Skin of body (tissue), 2 donors: ENCODE results near the gene TAF15. TPM values are rescaled to one million over a fixed set of nuclear protein-coding genes. Genes with fewer than 3 reads are reported as not detected.

Experiments used
- small RNA-seq: library from RNA; depleted of rRNA; stranded (forward); fragments of <200 nt; gene quantifications from one replicate; pipeline ENCODE3, GENCODE V24; 2014; ENCODE audit warnings: low replicate concordance
- total RNA-seq: library from RNA; depleted of rRNA; stranded (reverse); fragments of >200 nt; gene quantifications from one replicate; pipeline ENCODE4 v1.2.3, GENCODE V29; 2014

TAF15 gene
- total RNA-seq, 1 donor from 2014 or later = 85.4 TPM

Small RNA genes within 50 kb of the gene (small RNA-seq; reads per million reads assigned to genes)
- gene RF00100 = 583 reads per million, percentile 98 among the genes with 10 or more reads in this experiment

Other genes with a start within 250 kb of the TAF15 start
- 1.6 TPM for gene SLFN14, start 248.7 kb upstream of the TAF15 start, total RNA-seq
- gene PEX12, start 230.9 kb upstream of the TAF15 start, total RNA-seq = 3.0 TPM
- 52.1 TPM for gene AP2B1, start 222.2 kb upstream of the TAF15 start, total RNA-seq
- 0.49 TPM for gene RASL10B, start 77.8 kb upstream of the TAF15 start, total RNA-seq
- gene GAS2L2, start 56.2 kb upstream of the TAF15 start, total RNA-seq = not detected
- gene C17orf50, start 48.6 kb upstream of the TAF15 start, total RNA-seq = not detected
- 6.1 TPM for gene MMP28, start 13.8 kb upstream of the TAF15 start, total RNA-seq
- gene HEATR9, start 59.4 kb downstream of the TAF15 start, total RNA-seq = not detected
- gene CCL5, start 70.9 kb downstream of the TAF15 start, total RNA-seq = 1.4 TPM
- 0.79 TPM for gene RDM1, start 121.3 kb downstream of the TAF15 start, total RNA-seq
- not detected for gene LYZL6, start 134.2 kb downstream of the TAF15 start, total RNA-seq
- not detected for gene CCL16, start 172.0 kb downstream of the TAF15 start, total RNA-seq
- gene CCL14, start 177.2 kb downstream of the TAF15 start, total RNA-seq = 3.1 TPM
- gene CCL15, start 192.1 kb downstream of the TAF15 start, total RNA-seq = not detected
- 0.39 TPM for gene CCL23, start 208.5 kb downstream of the TAF15 start, total RNA-seq